ENCODE results near the gene CCNI2. TPM values are rescaled to one million over a fixed set of nuclear protein-coding genes. Genes with fewer than 3 reads are reported as not detected.

CCNI2 gene
- polyA plus RNA-seq, 1 experiment = not detected

GRCh38 chr5:132753135-132753987 lies 6.1 kb downstream of the CCNI2 start:
- H3K4me3 ChIP-seq (ENCODE audit: low read depth, low read length) = no peak overlapping the region
- TF ChIP-seq, protein P1, sequence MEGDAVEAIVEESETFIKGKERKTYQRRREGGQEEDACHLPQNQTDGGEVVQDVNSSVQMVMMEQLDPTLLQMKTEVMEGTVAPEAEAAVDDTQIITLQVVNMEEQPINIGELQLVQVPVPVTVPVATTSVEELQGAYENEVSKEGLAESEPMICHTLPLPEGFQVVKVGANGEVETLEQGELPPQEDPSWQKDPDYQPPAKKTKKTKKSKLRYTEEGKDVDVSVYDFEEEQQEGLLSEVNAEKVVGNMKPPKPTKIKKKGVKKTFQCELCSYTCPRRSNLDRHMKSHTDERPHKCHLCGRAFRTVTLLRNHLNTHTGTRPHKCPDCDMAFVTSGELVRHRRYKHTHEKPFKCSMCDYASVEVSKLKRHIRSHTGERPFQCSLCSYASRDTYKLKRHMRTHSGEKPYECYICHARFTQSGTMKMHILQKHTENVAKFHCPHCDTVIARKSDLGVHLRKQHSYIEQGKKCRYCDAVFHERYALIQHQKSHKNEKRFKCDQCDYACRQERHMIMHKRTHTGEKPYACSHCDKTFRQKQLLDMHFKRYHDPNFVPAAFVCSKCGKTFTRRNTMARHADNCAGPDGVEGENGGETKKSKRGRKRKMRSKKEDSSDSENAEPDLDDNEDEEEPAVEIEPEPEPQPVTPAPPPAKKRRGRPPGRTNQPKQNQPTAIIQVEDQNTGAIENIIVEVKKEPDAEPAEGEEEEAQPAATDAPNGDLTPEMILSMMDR (IDR thresholded peaks at IDR 0.05; ENCODE audit: insufficient read depth, low read depth, low read length) = 0 out of 2 replicates have a peak, but pooled peaks have one; percentile 14
- CTCF ChIA-PET = interaction anchor here (0.8 to 7.7 kb wide), 8 partner anchors 20 to 151 kb away, joined by 3 to 102 read pairs (median 3); partner anchors contain the start of genes SHROOM1 and SOWAHA
- no peaks in the 10 kb centered on the region for H3K27me3 ChIP-seq (ENCODE audit: control insufficient read depth, insufficient read depth, low read length)
- no peak for DNase-seq (ENCODE audit: low read depth)
- POLR2A ChIA-PET = no interaction called here
- peaks cover 2% of the 10 kb centered on the region; the same call in 1 of the 2 replicates for H3K36me3 ChIP-seq (ENCODE audit: control insufficient read depth, insufficient read depth, low read length)

GRCh38 chr5:132754111-132754510 lies 6.9 kb downstream of the CCNI2 start:
- POLR2A ChIA-PET = interaction anchor here (0.8 kb wide), 1 partner anchor 61 kb away, joined by 3 read pairs; no protein-coding TSS in a partner anchor
- CTCF ChIA-PET = interaction anchor here (0.8 to 7.7 kb wide), 10 partner anchors 10 to 245 kb away, joined by 3 to 102 read pairs (median 4); partner anchors contain the start of genes SHROOM1 and SOWAHA
- no peak for DNase-seq (ENCODE audit: low read depth)
- H3K4me3 ChIP-seq (ENCODE audit: low read depth, low read length) = no peak overlapping the region
- TF ChIP-seq, protein P1 (IDR thresholded peaks at IDR 0.05; ENCODE audit: insufficient read depth, low read depth, low read length) = no peak
- no peaks in the 10 kb centered on the region for H3K27me3 ChIP-seq (ENCODE audit: control insufficient read depth, insufficient read depth, low read length)
- H3K36me3 ChIP-seq (ENCODE audit: control insufficient read depth, insufficient read depth, low read length) = peaks cover 6% of the 10 kb centered on the region

- CTCF ChIA-PET = interaction anchor here (0.8 to 7.7 kb wide), 15 partner anchors 10 to 246 kb away, joined by 3 to 102 read pairs (median 4); partner anchors contain the start of genes SHROOM1 and SOWAHA
- no peak overlapping the region for H3K4me3 ChIP-seq (ENCODE audit: low read depth, low read length)
- no peaks in the 10 kb centered on the region for H3K27me3 ChIP-seq (ENCODE audit: control insufficient read depth, insufficient read depth, low read length)
- TF ChIP-seq, protein P1 (IDR thresholded peaks at IDR 0.05; ENCODE audit: insufficient read depth, low read depth, low read length) = peak; percentile 38; the same call in 1 of the 2 replicates
- no peak for DNase-seq (ENCODE audit: low read depth)
- H3K36me3 ChIP-seq (ENCODE audit: control insufficient read depth, insufficient read depth, low read length) = peaks cover 9% of the 10 kb centered on the region
- POLR2A ChIA-PET = interaction anchor here (0.7 kb wide), 1 partner anchor 17 kb away, joined by 3 read pairs; the partner anchor contains the start of gene KIF3A
Observed at GRCh38 chr5:132754947-132755346, 7.7 kb downstream of the CCNI2 start.

DNA sequence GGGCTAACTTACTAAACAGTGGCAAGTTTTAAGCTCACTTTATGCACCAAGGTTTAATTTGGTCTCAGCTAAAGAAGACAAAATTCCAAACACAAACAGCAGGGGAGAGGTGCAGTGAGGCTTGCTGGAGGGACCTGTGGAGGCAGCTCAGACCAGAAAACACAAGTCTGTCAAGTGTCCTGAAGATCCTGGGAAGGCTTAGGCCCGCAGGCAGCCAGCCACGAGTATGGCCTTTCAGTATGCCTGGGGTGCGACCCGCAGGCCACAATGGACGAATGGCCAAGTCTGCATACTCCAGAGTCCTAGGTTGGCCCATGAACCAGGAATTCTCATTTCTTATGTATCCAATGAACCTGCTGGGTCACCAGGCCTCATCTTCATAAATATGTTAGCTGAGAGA lies 9.3 kb downstream of the CCNI2 start:
- POLR2A ChIA-PET = no interaction called here
- Histone ChIP-seq H3K4me3 (ENCODE audit: low read depth, low read length) (no peak overlapping the region), H3K36me3 (ENCODE audit: control insufficient read depth, insufficient read depth, low read length) (peaks cover 19% of the 10 kb centered on the region), H3K27me3 (ENCODE audit: control insufficient read depth, insufficient read depth, low read length) (no peaks in the 10 kb centered on the region)
- DNase-seq (ENCODE audit: low read depth) = no peak
- CTCF ChIA-PET = interaction anchor here (0.6 to 7.7 kb wide), 4 partner anchors 10 to 61 kb away, joined by 3 to 102 read pairs (median 6); partner anchors contain the start of genes CCNI2 and SOWAHA
- TF ChIP-seq, protein P1 (IDR thresholded peaks at IDR 0.05; ENCODE audit: insufficient read depth, low read depth, low read length) = no peak

GRCh38 chr5:132758451-132758850 lies 11.2 kb downstream of the CCNI2 start:
- no peak for DNase-seq (ENCODE audit: low read depth)
- Histone ChIP-seq H3K4me3 (ENCODE audit: low read depth, low read length) (no peak overlapping the region), H3K36me3 (ENCODE audit: control insufficient read depth, insufficient read depth, low read length) (peaks cover 22% of the 10 kb centered on the region), H3K27me3 (ENCODE audit: control insufficient read depth, insufficient read depth, low read length) (no peaks in the 10 kb centered on the region)
- TF ChIP-seq, protein P1 (IDR thresholded peaks at IDR 0.05; ENCODE audit: insufficient read depth, low read depth, low read length) = no peak
- ChIA-PET CTCF (interaction anchor here (1.3 to 7.7 kb wide), 2 partner anchors 23 to 59 kb away, joined by 5 to 102 read pairs; partner anchors contain the start of gene SOWAHA), POLR2A (no interaction called here)

Measured in BJ (cell line).